Endodermal cell (in vitro differentiated cells): ENCODE results near the gene EMP1. TPM values are rescaled to one million over a fixed set of nuclear protein-coding genes. Genes with fewer than 3 reads are reported as not detected.

Experiments
- DNase-seq: peaks from one replicate; pipeline ENCODE4 v3.0.0-alpha.2; 2017
- H3K27ac ChIP-seq: 2 replicates; pipeline ENCODE4 v1.5.1; 2013; ENCODE audit warnings: mild to moderate bottlenecking, low read depth, low read length, moderate library complexity
- H3K27me3 ChIP-seq: 2 replicates; pipeline ENCODE4 v1.6.1; 2013; ENCODE audit warnings: mild to moderate bottlenecking, low read length, moderate library complexity; ENCODE audit not compliant: insufficient read depth, control insufficient read depth, poor library complexity, severe bottlenecking
- H3K36me3 ChIP-seq: 2 replicates; pipeline ENCODE4 v1.7.0; 2013; ENCODE audit warnings: mild to moderate bottlenecking, low read length, moderate library complexity; ENCODE audit not compliant: control insufficient read depth, insufficient read depth
- H3K4me1 ChIP-seq: one replicate; pipeline ENCODE4 v1.7.0; 2013; ENCODE audit warnings: low read length; ENCODE audit not compliant: control insufficient read depth, insufficient read depth
- H3K4me3 ChIP-seq: 2 replicates; pipeline ENCODE4 v1.5.1; 2013; ENCODE audit warnings: mild to moderate bottlenecking, low read length, moderate library complexity
- H3K9ac ChIP-seq: 2 replicates; pipeline ENCODE4 v1.6.1; 2013; ENCODE audit warnings: mild to moderate bottlenecking, low read length, moderate library complexity; ENCODE audit not compliant: poor library complexity, severe bottlenecking; ENCODE audit errors: extremely low read depth
- H3K9me3 ChIP-seq: 2 replicates; pipeline ENCODE4 v1.6.1; 2013; ENCODE audit warnings: mild to moderate bottlenecking, low read length, moderate library complexity; ENCODE audit not compliant: control insufficient read depth
- H3K27ac Mint-ChIP-seq: 2 replicates; pipeline ENCODE4 v1.8.0; 2020; ENCODE audit warnings: mixed read lengths
- H3K27me3 Mint-ChIP-seq: 2 replicates; pipeline ENCODE4 v1.8.0; 2021; ENCODE audit warnings: mild to moderate bottlenecking, mixed read lengths; ENCODE audit not compliant: insufficient read depth
- H3K36me3 Mint-ChIP-seq: 2 replicates; pipeline ENCODE4 v1.8.0; 2020; ENCODE audit warnings: low read depth, mixed read lengths
- H3K4me1 Mint-ChIP-seq: 2 replicates; pipeline ENCODE4 v1.8.0; 2020; ENCODE audit warnings: mixed read lengths
- H3K4me3 Mint-ChIP-seq: 2 replicates; pipeline ENCODE4 v1.8.0; 2020; ENCODE audit warnings: mild to moderate bottlenecking, moderate library complexity, mixed read lengths
- H3K9me3 Mint-ChIP-seq: 2 replicates; pipeline ENCODE4 v1.8.0; 2020; ENCODE audit warnings: mild to moderate bottlenecking, mixed read lengths
- WGBS, 2 experiments: methylation state at CpG; one replicate each; pipeline versions ENCODE4 v1.1.5 to v1.1.7; 2013; ENCODE audit warnings: missing lambda C conversion rate in 2 of 2, mixed read lengths in 1 of 2; ENCODE audit not compliant: insufficient coverage in 1 of 2, insufficient read length in 1 of 2; 5-methylcytosine and 5-hydroxymethylcytosine counted together
- total RNA-seq, 2 donors: library from RNA; stranded (reverse); fragmentation: NEBNext Ultra II Directional in 1 of 2; extraction: Animal tissue kit (Norgen Biotek cat#: 25700) in 1 of 2; gene quantifications; 2 replicates in 1 of 2; 3 replicates in 1 of 2; pipeline ENCODE4 v1.2.1, GENCODE V29; 2021
- TF ChIP-seq, protein P1 (sequence below): fragments of 200-600 bp; sonication (generic); conservative IDR thresholded peaks from 2 replicates; pipeline ENCODE4 v1.5.0; 2021; ENCODE audit warnings: antibody characterized with exemption, mild to moderate bottlenecking

Gene EMP1
- total RNA-seq, 2 donors from 2014 or later: 0.58 to 0.59 TPM

DNA sequence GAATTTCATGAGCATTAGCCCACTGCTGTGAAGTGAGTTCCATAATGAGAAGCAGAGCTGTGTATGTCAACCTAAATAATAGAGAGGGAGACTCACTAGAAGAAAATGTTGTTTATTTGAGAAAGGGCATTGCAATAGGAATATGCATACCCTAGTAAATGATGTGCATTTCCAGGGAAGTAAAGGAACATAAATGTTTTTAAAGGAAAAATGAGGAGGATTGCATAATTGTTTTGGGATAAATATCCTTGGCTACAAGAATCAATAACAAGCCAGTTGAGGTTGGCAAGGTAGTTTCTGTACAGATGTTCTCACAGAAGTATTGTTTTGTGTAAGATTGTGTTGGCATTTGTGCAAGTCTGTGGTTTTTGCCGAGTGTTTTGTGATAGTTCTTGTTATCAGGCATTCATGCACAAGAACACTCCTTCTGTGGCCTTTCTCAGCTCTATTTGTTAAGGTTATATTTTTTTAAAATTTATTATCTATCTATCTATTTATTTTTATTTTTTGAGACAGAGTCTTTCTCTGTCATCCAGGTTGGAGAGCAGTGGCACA, 47.1 kb downstream of the EMP1 start:
- no peaks in the 10 kb centered on the region for H3K9me3 ChIP-seq
- WGBS, 2 experiments: 91 to 100% methylated on average over 1 of the region's 1 CpG
- H3K36me3 ChIP-seq: no peaks in the 10 kb centered on the region
- no peak overlapping the region for H3K4me3 Mint-ChIP-seq
- no peaks in the 10 kb centered on the region for H3K36me3 Mint-ChIP-seq
- no peaks in the 10 kb centered on the region for H3K27me3 ChIP-seq
- no peaks in the 10 kb centered on the region for H3K4me1 ChIP-seq
- no peak overlapping the region for H3K27ac ChIP-seq
- H3K4me1 Mint-ChIP-seq: peaks cover 3% of the 10 kb centered on the region
- no peak for DNase-seq
- no peaks in the 10 kb centered on the region for H3K9me3 Mint-ChIP-seq
- no peak overlapping the region for H3K9ac ChIP-seq
- H3K27me3 Mint-ChIP-seq: peaks cover 3% of the 10 kb centered on the region
- H3K27ac Mint-ChIP-seq: no peak overlapping the region
- no peak overlapping the region for H3K4me3 ChIP-seq
- TF ChIP-seq, protein P1, sequence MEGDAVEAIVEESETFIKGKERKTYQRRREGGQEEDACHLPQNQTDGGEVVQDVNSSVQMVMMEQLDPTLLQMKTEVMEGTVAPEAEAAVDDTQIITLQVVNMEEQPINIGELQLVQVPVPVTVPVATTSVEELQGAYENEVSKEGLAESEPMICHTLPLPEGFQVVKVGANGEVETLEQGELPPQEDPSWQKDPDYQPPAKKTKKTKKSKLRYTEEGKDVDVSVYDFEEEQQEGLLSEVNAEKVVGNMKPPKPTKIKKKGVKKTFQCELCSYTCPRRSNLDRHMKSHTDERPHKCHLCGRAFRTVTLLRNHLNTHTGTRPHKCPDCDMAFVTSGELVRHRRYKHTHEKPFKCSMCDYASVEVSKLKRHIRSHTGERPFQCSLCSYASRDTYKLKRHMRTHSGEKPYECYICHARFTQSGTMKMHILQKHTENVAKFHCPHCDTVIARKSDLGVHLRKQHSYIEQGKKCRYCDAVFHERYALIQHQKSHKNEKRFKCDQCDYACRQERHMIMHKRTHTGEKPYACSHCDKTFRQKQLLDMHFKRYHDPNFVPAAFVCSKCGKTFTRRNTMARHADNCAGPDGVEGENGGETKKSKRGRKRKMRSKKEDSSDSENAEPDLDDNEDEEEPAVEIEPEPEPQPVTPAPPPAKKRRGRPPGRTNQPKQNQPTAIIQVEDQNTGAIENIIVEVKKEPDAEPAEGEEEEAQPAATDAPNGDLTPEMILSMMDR: no peak

DNA sequence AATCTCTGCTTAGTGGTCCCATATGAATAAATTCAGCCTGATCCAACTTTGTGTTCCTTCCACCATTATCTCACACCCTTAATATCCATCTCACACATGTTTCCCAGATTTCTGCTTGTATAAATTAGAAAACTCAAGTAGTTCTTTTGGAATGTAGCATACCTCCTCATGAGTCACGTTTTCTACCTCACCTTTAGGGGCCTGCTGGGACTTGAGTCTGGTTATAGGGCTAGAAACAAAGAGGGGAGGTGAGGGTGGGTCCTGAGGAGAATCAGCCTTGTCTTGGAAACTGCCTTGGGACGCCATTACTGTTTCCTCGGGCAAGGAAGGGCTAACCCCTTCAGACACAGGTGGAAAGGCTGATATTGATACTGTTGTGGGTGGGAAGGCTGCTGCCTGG, 51.1 kb downstream of the EMP1 start:
- TF ChIP-seq, protein P1: no peak
- peaks cover 8% of the 10 kb centered on the region for H3K27me3 Mint-ChIP-seq

DNA sequence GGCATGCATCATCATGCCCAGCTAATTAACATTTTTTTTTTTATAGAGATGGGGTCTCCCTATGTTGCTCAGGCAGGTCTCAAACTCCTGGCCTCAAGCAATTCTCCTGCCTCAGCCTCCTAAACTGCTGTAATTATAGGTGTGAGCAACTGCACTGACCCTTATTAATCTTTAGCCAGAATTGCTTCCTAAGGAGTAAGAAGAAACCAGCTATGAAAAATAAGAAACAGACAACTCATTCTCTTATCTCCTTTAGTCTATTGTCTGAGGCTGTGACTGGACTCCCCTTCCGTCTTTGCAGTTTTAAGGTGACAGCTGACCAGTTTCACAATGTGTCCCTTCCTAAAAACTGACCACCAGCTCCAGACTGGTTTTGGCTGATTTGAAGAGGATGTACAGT, 52.4 kb downstream of the EMP1 start:
- Histone ChIP-seq H3K27ac (no peak overlapping the region), H3K4me1 (no peaks in the 10 kb centered on the region), H3K36me3 (no peaks in the 10 kb centered on the region), H3K9me3 (no peaks in the 10 kb centered on the region), H3K4me3 (no peak overlapping the region), H3K27me3 (no peaks in the 10 kb centered on the region), H3K9ac (no peak overlapping the region)
- Mint-ChIP-seq H3K36me3 (no peaks in the 10 kb centered on the region), H3K4me3 (no peak overlapping the region), H3K27me3 (peaks cover 15% of the 10 kb centered on the region), H3K9me3 (no peaks in the 10 kb centered on the region), H3K27ac (no peak overlapping the region), H3K4me1 (no peaks in the 10 kb centered on the region)
- TF ChIP-seq, protein P1: no peak
- 91 to 100% methylated on average over 1 of the region's 1 CpG for WGBS, 2 experiments
- peak; percentile 15 for DNase-seq

More for the DNA sequence above, 51.1 kb downstream of the EMP1 start:
- Mint-ChIP-seq H3K4me3 (no peak overlapping the region), H3K36me3 (no peaks in the 10 kb centered on the region), H3K4me1 (no peaks in the 10 kb centered on the region), H3K27ac (no peak overlapping the region), H3K9me3 (no peaks in the 10 kb centered on the region)
- Histone ChIP-seq H3K27me3 (no peaks in the 10 kb centered on the region), H3K36me3 (no peaks in the 10 kb centered on the region), H3K9me3 (no peaks in the 10 kb centered on the region), H3K4me3 (no peak overlapping the region), H3K9ac (no peak overlapping the region), H3K27ac (no peak overlapping the region), H3K4me1 (no peaks in the 10 kb centered on the region)
- DNase-seq: peak; percentile 38
- 99 to 100% methylated on average over 1 to 3 of the region's 3 CpGs for WGBS, 2 experiments
